GM12874 (cell line): ENCODE data around the gene PHEX.

ENCODE experiments used
- CTCF ChIP-seq: IDR thresholded peaks from 2 replicates; pipeline ENCODE4 v1.5.1; 2011; ENCODE audit warnings: low read depth, mild to moderate bottlenecking, control low read depth, low read length, moderate library complexity; ENCODE audit not compliant: insufficient read depth

PHEX gene

GRCh38 chrX:22032084-22032483 lies at the start of gene PHEX:
Gene PHEX, plus strand, starts transcription at chrX:22032325. Its CDS starts 681 bp downstream, at chrX:22033006.
- no peak for TF ChIP-seq CTCF

- TF ChIP-seq CTCF = peak; percentile 61
Measured at GRCh38 chrX:21985332-21985777, 46.8 kb upstream of the PHEX start.

- no peak for TF ChIP-seq CTCF
Measured at GRCh38 chrX:21986596-21986995, 45.5 kb upstream of the PHEX start.

- no peak for TF ChIP-seq CTCF
Measured at GRCh38 chrX:21989384-21989783, 42.7 kb upstream of the PHEX start.

GRCh38 chrX:21990832-21991231 lies 41.3 kb upstream of the PHEX start:
- no peak for TF ChIP-seq CTCF

GRCh38 chrX:21991504-21991903 lies 40.6 kb upstream of the PHEX start:
- TF ChIP-seq CTCF = no peak

- TF ChIP-seq CTCF = no peak
Measured at GRCh38 chrX:21993265-21993664, 38.9 kb upstream of the PHEX start.
